Measurements from ENCODE around the gene DNAJC13. TPM values are rescaled to one million over a fixed set of nuclear protein-coding genes. Genes with fewer than 3 reads are reported as not detected.
"Not testable (repeated sequence)": the region's sequence is repeated elsewhere in the genome, so short reads cannot be mapped to it uniquely, and the experiment has no call there.

Gene DNAJC13
- total and polyA plus RNA-seq, 7 donors, result 9.0 to 55.9 (median 33.2) TPM

DNA sequence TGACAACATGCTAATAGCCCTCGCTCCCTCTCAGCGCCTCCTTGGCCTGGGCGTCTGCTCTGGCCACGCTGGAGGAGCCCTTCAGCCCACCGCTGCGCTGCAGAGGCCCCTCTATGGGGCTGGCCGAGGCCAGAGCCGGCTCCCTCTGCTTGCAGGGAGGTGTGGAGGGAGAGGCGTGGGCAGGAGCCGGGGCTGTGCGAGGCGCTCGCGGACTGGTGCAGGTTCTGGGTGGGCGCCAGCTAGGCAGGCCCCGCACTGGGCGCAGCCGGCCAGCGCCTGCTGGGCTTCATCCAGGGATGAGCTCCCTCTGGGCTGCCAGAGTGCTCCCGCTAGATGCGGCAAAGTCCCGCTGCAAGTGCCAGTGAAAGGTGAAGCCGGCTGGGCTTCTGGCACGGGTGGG is 21.0 kb upstream of the DNAJC13 start:
- Histone ChIP-seq H3K27me3 (no peaks in the 10 kb centered on the region), H3K4me1 (no peaks in the 10 kb centered on the region), H3K4me3 (no peak overlapping the region), H3K27ac (no peak overlapping the region), H3K36me3 (no peaks in the 10 kb centered on the region), H3K9me3 (no peaks in the 10 kb centered on the region)
- TF ChIP-seq EP300 (IDR thresholded peaks at IDR 0.05) (no peak), POLR2AphosphoS5 (IDR thresholded peaks at IDR 0.05) (no peak), CTCF (IDR thresholded peaks at IDR 0.05) (no peak), POLR2A (IDR thresholded peaks at IDR 0.05) (no peak)
- DNase-seq, result no peak
- WGBS, 2 donors, result 96% methylated on average over 24 of the region's 24 CpGs
- intact Hi-C loops (cut with DNase I), result loop anchor here (5.0 kb wide), 1 partner anchor 44 kb away; no protein-coding TSS in a partner anchor

- H3K9me3 ChIP-seq, H3K4me3 ChIP-seq, H3K27me3 ChIP-seq, H3K4me1 ChIP-seq, H3K36me3 ChIP-seq, DNase-seq, H3K27ac ChIP-seq: not testable (repeated sequence)
- intact Hi-C loops (cut with DNase I), result loop anchor here (5.0 kb wide), 1 partner anchor 44 kb away; no protein-coding TSS in a partner anchor
- WGBS, 2 donors, result 88 to 93% methylated on average over 8 of the region's 8 CpGs
Measured at GRCh38 chr3:132396776-132397175, 20.5 kb upstream of the DNAJC13 start.

DNA sequence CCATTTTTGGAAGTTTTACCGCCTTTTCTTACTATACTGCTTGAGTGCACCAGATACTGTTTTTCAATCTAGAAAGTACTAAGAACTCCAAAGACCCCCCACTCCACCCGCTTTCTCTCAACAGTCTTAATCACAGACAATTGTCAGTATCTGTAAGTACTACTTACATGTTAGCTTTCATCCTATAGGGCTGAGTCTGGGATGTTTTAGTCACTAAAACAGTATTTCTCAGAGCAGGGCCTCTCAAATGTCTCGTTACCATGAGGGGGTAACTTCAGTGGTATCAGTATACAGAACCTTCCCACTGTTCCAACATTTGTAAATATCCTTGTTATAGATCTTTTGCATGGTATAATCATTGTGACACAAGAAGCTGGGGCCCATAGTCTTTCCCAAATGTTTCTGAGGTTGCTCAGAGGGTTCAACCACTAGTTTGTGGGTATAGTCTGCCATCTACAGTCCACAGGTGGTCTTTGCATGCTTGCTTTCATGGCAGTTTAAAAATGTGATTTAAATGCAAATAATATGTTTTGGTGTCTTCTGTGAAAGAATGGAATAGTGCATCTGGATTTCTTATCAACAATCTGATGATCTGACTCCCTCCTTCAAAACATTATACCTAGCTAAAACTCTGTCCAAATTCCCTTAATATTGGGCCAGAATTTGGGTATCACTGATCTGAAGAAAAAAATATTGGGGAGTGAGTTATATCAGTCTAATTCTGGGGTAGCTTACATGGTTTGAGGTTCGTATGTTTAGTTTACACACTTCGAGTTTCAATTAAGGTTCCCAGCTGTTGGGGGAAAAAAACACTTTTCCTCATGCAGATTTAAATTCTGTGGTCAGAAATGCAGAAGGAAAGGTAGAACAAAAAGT is 18.0 kb upstream of the DNAJC13 start:
- no peaks in the 10 kb centered on the region for H3K36me3 ChIP-seq
- no peak overlapping the region for H3K4me3 ChIP-seq
- intact Hi-C loops (cut with DNase I), result loop anchor here (5.0 kb wide), 1 partner anchor 47 kb away; no protein-coding TSS in a partner anchor
- H3K27me3 ChIP-seq, result no peaks in the 10 kb centered on the region
- no peak for DNase-seq
- H3K9me3 ChIP-seq, result no peaks in the 10 kb centered on the region
- WGBS, 2 donors, result 61 to 72% methylated on average over 5 of the region's 5 CpGs
- no peak overlapping the region for H3K27ac ChIP-seq
- no peaks in the 10 kb centered on the region for H3K4me1 ChIP-seq
- peak; percentile 14 to 48 (median 41) for TF ChIP-seq CTCF (IDR thresholded peaks at IDR 0.05)
- no peak for TF ChIP-seq EP300 (IDR thresholded peaks at IDR 0.05)
- no peak for TF ChIP-seq POLR2AphosphoS5 (IDR thresholded peaks at IDR 0.05)
- no peak for TF ChIP-seq POLR2A (IDR thresholded peaks at IDR 0.05)

- WGBS, 2 donors, result 90 to 92% methylated on average over 13 of the region's 13 CpGs
- TF ChIP-seq CTCF (IDR thresholded peaks at IDR 0.05) (no peak), EP300 (IDR thresholded peaks at IDR 0.05) (no peak), POLR2A (IDR thresholded peaks at IDR 0.05) (no peak), POLR2AphosphoS5 (IDR thresholded peaks at IDR 0.05) (no peak)
- Histone ChIP-seq H3K27ac (no peak overlapping the region), H3K9me3 (no peaks in the 10 kb centered on the region), H3K4me3 (no peak overlapping the region), H3K36me3 (no peaks in the 10 kb centered on the region), H3K27me3 (no peaks in the 10 kb centered on the region), H3K4me1 (peaks cover 0 to 4% (median 0%) of the 10 kb centered on the region in 4 donors)
- no peak for DNase-seq
- intact Hi-C loops (cut with DNase I), result no loop called here
Measured at GRCh38 chr3:132401255-132401654, 16.0 kb upstream of the DNAJC13 start.

GRCh38 chr3:132404276-132404675 is 13.0 kb upstream of the DNAJC13 start:
- Histone ChIP-seq H3K36me3 (no peaks in the 10 kb centered on the region), H3K27me3 (no peaks in the 10 kb centered on the region), H3K4me3 (no peak overlapping the region), H3K27ac (no peak overlapping the region), H3K4me1 (peaks cover 0 to 4% (median 0%) of the 10 kb centered on the region in 4 donors), H3K9me3 (no peaks in the 10 kb centered on the region)
- TF ChIP-seq POLR2A (IDR thresholded peaks at IDR 0.05) (no peak), CTCF (IDR thresholded peaks at IDR 0.05) (no peak), POLR2AphosphoS5 (IDR thresholded peaks at IDR 0.05) (no peak), EP300 (IDR thresholded peaks at IDR 0.05) (no peak)
- no peak for DNase-seq
- intact Hi-C loops (cut with DNase I), result no loop called here
- 94 to 98% methylated on average over 3 of the region's 3 CpGs for WGBS, 2 donors

Measured in sigmoid colon (tissue), 7 donors.